ENCODE data around the gene LRRC46. TPM values are rescaled to one million over a fixed set of nuclear protein-coding genes. Genes with fewer than 3 reads are reported as not detected.

The LRRC46 gene
- total RNA-seq, 1 donor from 2014 or later: 2.8 TPM

GRCh38 chr17:47792457-47792856, 39.0 kb upstream of the LRRC46 start:
- no peak overlapping the region for H3K27ac Mint-ChIP-seq
- H3K27me3 Mint-ChIP-seq: peaks cover 88% of the 10 kb centered on the region
- H3K36me3 Mint-ChIP-seq: no peaks in the 10 kb centered on the region
- peaks cover 3% of the 10 kb centered on the region for H3K4me1 Mint-ChIP-seq (ENCODE audit: unreplicated experiment)
- TF ChIP-seq, protein P1, sequence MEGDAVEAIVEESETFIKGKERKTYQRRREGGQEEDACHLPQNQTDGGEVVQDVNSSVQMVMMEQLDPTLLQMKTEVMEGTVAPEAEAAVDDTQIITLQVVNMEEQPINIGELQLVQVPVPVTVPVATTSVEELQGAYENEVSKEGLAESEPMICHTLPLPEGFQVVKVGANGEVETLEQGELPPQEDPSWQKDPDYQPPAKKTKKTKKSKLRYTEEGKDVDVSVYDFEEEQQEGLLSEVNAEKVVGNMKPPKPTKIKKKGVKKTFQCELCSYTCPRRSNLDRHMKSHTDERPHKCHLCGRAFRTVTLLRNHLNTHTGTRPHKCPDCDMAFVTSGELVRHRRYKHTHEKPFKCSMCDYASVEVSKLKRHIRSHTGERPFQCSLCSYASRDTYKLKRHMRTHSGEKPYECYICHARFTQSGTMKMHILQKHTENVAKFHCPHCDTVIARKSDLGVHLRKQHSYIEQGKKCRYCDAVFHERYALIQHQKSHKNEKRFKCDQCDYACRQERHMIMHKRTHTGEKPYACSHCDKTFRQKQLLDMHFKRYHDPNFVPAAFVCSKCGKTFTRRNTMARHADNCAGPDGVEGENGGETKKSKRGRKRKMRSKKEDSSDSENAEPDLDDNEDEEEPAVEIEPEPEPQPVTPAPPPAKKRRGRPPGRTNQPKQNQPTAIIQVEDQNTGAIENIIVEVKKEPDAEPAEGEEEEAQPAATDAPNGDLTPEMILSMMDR (conservative IDR thresholded peaks at IDR 0.05): no peak
- DNase-seq (ENCODE audit: extremely low spot score, unreplicated experiment): no peak
- no peak overlapping the region for H3K4me3 Mint-ChIP-seq
- no peaks in the 10 kb centered on the region for H3K9me3 Mint-ChIP-seq

DNA sequence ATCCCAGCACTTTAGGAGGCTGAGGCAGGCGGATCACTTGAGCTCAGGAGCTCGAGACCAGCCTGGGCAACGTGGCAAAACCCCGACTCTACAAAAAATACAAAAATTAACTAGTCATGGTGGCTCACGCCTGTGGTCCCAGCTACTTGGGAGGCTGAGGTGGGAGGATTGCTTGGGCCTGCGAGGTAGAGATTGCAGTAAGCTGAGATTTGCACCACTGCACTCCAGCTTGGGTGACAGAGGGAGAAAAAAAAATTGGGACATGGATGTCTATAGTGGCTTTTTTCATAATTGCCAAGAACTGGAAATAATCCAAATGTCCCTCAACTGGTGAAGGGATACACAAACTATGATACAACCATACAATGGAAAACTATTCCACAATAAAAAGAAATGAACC, 38.5 kb upstream of the LRRC46 start:
- DNase-seq (ENCODE audit: extremely low spot score, unreplicated experiment): no peak
- TF ChIP-seq, protein P1 (conservative IDR thresholded peaks at IDR 0.05): no peak
- peaks cover 3% of the 10 kb centered on the region for H3K4me1 Mint-ChIP-seq (ENCODE audit: unreplicated experiment)
- no peak overlapping the region for H3K4me3 Mint-ChIP-seq
- no peaks in the 10 kb centered on the region for H3K9me3 Mint-ChIP-seq
- no peaks in the 10 kb centered on the region for H3K36me3 Mint-ChIP-seq
- peaks cover 88% of the 10 kb centered on the region for H3K27me3 Mint-ChIP-seq
- H3K27ac Mint-ChIP-seq: no peak overlapping the region

DNA sequence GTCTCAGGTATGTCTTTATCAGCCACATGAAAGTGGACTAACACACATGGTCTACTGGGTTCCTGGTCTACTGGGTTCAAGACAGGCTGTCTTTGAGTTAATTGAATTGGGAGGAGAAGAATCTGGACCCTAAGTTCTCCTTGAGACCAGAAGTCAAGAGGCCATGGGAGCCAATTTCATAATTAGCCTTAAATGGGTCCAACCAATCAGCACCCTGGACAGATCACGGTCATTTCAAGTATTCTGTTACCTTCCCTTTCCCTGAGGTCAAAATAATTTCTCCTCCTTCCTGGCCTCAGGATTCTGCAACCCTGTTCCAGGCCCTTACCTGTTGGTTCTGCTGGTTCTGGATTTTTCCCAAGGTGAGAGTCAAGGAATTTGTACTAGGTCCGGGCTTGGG, 33.7 kb upstream of the LRRC46 start:
- TF ChIP-seq, protein P1 (conservative IDR thresholded peaks at IDR 0.05): no peak
- Mint-ChIP-seq H3K9me3 (no peaks in the 10 kb centered on the region), H3K36me3 (no peaks in the 10 kb centered on the region), H3K27ac (no peak overlapping the region), H3K4me1 (ENCODE audit: unreplicated experiment) (no peaks in the 10 kb centered on the region), H3K4me3 (no peak overlapping the region), H3K27me3 (peaks cover 70% of the 10 kb centered on the region)
- DNase-seq (ENCODE audit: extremely low spot score, unreplicated experiment): no peak

- Mint-ChIP-seq H3K4me3 (no peak overlapping the region), H3K36me3 (no peaks in the 10 kb centered on the region), H3K27ac (no peak overlapping the region), H3K9me3 (no peaks in the 10 kb centered on the region), H3K4me1 (ENCODE audit: unreplicated experiment) (no peaks in the 10 kb centered on the region), H3K27me3 (peaks cover 52% of the 10 kb centered on the region)
- no peak for DNase-seq (ENCODE audit: extremely low spot score, unreplicated experiment)
- TF ChIP-seq, protein P1 (conservative IDR thresholded peaks at IDR 0.05): no peak
These were observed 30.8 kb upstream of the LRRC46 start for GRCh38 chr17:47800686-47801085.

DNA sequence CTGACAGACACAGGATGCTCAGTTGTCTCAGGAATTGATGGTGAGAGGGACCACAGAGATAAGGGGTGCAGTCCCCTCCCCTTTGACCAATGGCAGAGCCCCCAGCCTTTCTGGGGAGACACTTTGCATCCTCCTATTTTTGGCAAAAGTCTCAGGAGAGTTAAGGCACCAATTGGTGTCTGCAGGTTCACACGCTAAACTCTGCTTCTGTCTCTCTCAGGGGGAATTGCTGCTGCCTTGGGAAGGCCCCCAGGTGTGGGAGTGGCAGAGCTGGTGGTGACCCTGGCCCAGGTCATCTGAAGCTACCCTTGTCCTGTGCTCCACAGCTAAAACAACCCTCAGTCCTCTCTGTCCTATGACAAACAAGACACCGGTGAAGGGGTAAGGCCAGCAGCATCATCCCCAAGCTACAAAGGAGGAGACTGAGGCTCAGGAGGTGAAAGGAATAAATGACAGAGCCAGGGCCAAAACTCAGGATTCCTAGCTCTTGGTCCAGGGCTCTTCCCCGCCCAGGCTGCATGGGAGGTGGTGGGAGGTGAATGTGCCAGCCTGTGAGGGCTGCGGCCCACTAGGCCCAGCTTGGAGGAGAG, 30.2 kb upstream of the LRRC46 start:
- Mint-ChIP-seq H3K27me3 (peaks cover 51% of the 10 kb centered on the region), H3K9me3 (no peaks in the 10 kb centered on the region), H3K4me3 (no peak overlapping the region), H3K27ac (no peak overlapping the region), H3K4me1 (ENCODE audit: unreplicated experiment) (no peaks in the 10 kb centered on the region), H3K36me3 (no peaks in the 10 kb centered on the region)
- DNase-seq (ENCODE audit: extremely low spot score, unreplicated experiment): no peak
- TF ChIP-seq, protein P1 (conservative IDR thresholded peaks at IDR 0.05): no peak

- Mint-ChIP-seq H3K4me3 (no peak overlapping the region), H3K4me1 (ENCODE audit: unreplicated experiment) (no peaks in the 10 kb centered on the region), H3K36me3 (no peaks in the 10 kb centered on the region), H3K27ac (no peak overlapping the region), H3K9me3 (no peaks in the 10 kb centered on the region), H3K27me3 (peaks cover 48% of the 10 kb centered on the region)
- TF ChIP-seq, protein P1 (conservative IDR thresholded peaks at IDR 0.05): no peak
- DNase-seq (ENCODE audit: extremely low spot score, unreplicated experiment): no peak
These were observed 29.6 kb upstream of the LRRC46 start for GRCh38 chr17:47801906-47802305.
